HepG2 (cell line): ENCODE data around the gene RIPK3. TPM values are rescaled to one million over a fixed set of nuclear protein-coding genes. Genes with fewer than 3 reads are reported as not detected.
A peak's percentile ranks its signal among the peaks of the same experiment; 100 is the strongest.

Experiments used
- ATF1 ChIP-seq: IDR thresholded peaks from 2 replicates; pipeline ENCODE4 v1.6.1; 2016; ENCODE audit warnings: mild to moderate bottlenecking, control low read depth
- GTF3A ChIP-seq: sonication (generic); formaldehyde crosslinking; conservative IDR thresholded peaks from 2 replicates; pipeline ENCODE4 v1.4.0; 2020; ENCODE audit warnings: mild to moderate bottlenecking, missing genetic modification reagents
- KDM5A ChIP-seq: fragments of 200-600 bp; sonication (generic); IDR thresholded peaks from 2 replicates; pipeline ENCODE4 v1.7.0; 2018; ENCODE audit warnings: antibody characterized with exemption, mild to moderate bottlenecking, low read length, borderline replicate concordance
- PTBP1 ChIP-seq: fragments of 200-400 bp; formaldehyde crosslinking; IDR thresholded peaks from 2 replicates; pipeline ENCODE4 v1.6.1; 2018; ENCODE audit warnings: low read length, low read depth; ENCODE audit not compliant: poor library complexity, severe bottlenecking
- SATB2 ChIP-seq: sonication (generic); formaldehyde crosslinking; IDR thresholded peaks from 2 replicates; pipeline ENCODE4 v1.5.0; 2020; ENCODE audit warnings: missing genetic modification reagents
- SPEN ChIP-seq: sonication (generic); formaldehyde crosslinking; IDR thresholded peaks from 2 replicates; pipeline ENCODE4 v1.5.1; 2020; ENCODE audit warnings: low read depth, mild to moderate bottlenecking, missing genetic modification reagents
- TBL1XR1 ChIP-seq: fragments of 150-350 bp; IDR thresholded peaks from 2 replicates; pipeline ENCODE4 v1.6.1; 2014; ENCODE audit warnings: borderline replicate concordance, low read length; ENCODE audit not compliant: partially characterized antibody
- ZMYM2 ChIP-seq: sonication (generic); formaldehyde crosslinking; IDR thresholded peaks from 2 replicates; pipeline ENCODE4 v1.8.0; 2022; ENCODE audit warnings: mild to moderate bottlenecking, missing genetic modification reagents
- ZNF12 ChIP-seq: sonication (generic); formaldehyde crosslinking; IDR thresholded peaks from 2 replicates; pipeline ENCODE4 v1.5.0; 2020; ENCODE audit warnings: missing genetic modification reagents
- ZNF619 ChIP-seq: sonication (generic); formaldehyde crosslinking; IDR thresholded peaks from 2 replicates; pipeline ENCODE4 v1.4.0; 2020; ENCODE audit warnings: mild to moderate bottlenecking, missing genetic modification reagents
- ZNF781 ChIP-seq: sonication (generic); formaldehyde crosslinking; IDR thresholded peaks from 2 replicates; pipeline ENCODE4 v1.5.1; 2020; ENCODE audit warnings: borderline replicate concordance, mild to moderate bottlenecking, missing genetic modification reagents; ENCODE audit errors: not compliant biosample characterization
- polyA plus RNA-seq, 8 experiments: library from polyadenylated mRNA; depleted of rRNA in 3 of 8; stranded (reverse) in 7 of 8; unstranded in 1 of 8; fragments of >200 nt; fragmentation: Illumina TruSeq in 4 of 8; extraction: Trizol in 4 of 8; gene quantifications; 2 replicates each; pipeline versions ENCODE4 v1.2.1 to v1.2.3, GENCODE V29; 2011 to 2016; ENCODE audit warnings: low read depth in 4 of 8, missing spikeins in 1 of 8, mixed read lengths in 1 of 8; ENCODE audit not compliant: insufficient read depth in 1 of 8
- total RNA-seq, 5 experiments: library from RNA; depleted of rRNA; stranded (reverse); fragments of >200 nt; fragmentation: Illumina TruSeq; extraction: Trizol; gene quantifications; 2 replicates each; pipeline ENCODE4 v1.2.3, GENCODE V29; 2016; ENCODE audit warnings: low read depth in 1 of 5
- TF ChIP-seq, protein P1 (sequence below), 2 experiments: sonication (generic) in 1 of 2; formaldehyde crosslinking in 1 of 2; IDR thresholded peaks; 2 replicates each; pipeline versions ENCODE4 v1.6.1 to v1.9.0; 2014 to 2022; ENCODE audit warnings: antibody characterized with exemption in 1 of 2, borderline replicate concordance in 1 of 2, inconsistent platforms in 1 of 2, low read depth in 1 of 2, missing genetic modification reagents in 1 of 2
- TF ChIP-seq, protein P2 (sequence below): sonication (generic); formaldehyde crosslinking; IDR thresholded peaks from 2 replicates; pipeline ENCODE4 v1.5.1; 2020; ENCODE audit warnings: missing genetic modification reagents, mild to moderate bottlenecking, borderline replicate concordance
- TF ChIP-seq, protein P3 (sequence below): sonication (generic); formaldehyde crosslinking; IDR thresholded peaks from 2 replicates; pipeline ENCODE4 v1.4.0; 2020; ENCODE audit warnings: missing genetic modification reagents
- TF ChIP-seq, protein P4 (sequence below): IDR thresholded peaks from 2 replicates; pipeline ENCODE4 v1.6.1; 2016
- TF ChIP-seq, protein P5 (sequence below): sonication (generic); formaldehyde crosslinking; IDR thresholded peaks from 2 replicates; pipeline ENCODE4 v1.8.1; 2023; ENCODE audit warnings: mild to moderate bottlenecking, missing genetic modification reagents

Gene RIPK3
- total and polyA plus RNA-seq, 2 of the 13 experiments (the other 11 are each of a cell fraction or from before 2014, with no cell fraction given) = not detected

DNA sequence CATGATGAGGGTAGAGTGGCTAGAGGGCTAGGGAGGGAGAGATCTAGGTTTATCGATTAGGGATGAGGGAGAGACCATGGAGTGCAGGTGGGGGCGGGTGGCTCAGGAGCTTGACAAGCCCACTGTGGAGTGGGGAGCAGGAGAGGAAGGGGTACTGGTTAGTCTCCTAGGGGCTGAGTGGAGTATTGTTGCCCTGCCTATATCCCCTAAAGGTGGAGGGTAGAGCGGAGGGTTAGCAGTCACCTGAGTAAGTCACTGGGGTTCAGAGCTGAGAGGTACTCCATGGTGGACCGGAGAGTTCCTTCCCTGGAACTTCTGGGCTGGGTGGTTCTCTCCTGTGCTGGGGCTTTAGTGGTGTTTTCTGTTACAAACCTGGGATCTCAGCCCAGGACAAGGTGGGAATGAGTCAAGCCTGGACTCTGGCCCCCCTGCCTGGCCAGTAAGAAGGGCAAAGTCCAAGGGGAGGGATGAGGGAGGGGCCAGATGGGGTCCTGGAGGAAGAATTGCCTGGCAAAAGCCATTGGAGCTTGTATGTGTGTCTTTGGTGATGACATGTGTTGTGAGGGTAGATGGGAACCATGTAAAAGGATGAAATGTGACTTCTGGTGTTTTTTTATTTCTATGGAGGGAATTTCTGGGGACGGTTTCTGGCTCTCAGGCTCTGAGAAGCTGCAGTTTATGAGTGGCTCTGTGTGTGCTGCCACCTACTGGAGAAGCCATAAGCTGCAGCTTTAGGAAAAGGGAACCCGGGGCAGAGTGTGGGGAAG lies 32.0 kb downstream of the RIPK3 start, which contains the start of gene CIDEB (continued):
- TF ChIP-seq, protein P1, sequence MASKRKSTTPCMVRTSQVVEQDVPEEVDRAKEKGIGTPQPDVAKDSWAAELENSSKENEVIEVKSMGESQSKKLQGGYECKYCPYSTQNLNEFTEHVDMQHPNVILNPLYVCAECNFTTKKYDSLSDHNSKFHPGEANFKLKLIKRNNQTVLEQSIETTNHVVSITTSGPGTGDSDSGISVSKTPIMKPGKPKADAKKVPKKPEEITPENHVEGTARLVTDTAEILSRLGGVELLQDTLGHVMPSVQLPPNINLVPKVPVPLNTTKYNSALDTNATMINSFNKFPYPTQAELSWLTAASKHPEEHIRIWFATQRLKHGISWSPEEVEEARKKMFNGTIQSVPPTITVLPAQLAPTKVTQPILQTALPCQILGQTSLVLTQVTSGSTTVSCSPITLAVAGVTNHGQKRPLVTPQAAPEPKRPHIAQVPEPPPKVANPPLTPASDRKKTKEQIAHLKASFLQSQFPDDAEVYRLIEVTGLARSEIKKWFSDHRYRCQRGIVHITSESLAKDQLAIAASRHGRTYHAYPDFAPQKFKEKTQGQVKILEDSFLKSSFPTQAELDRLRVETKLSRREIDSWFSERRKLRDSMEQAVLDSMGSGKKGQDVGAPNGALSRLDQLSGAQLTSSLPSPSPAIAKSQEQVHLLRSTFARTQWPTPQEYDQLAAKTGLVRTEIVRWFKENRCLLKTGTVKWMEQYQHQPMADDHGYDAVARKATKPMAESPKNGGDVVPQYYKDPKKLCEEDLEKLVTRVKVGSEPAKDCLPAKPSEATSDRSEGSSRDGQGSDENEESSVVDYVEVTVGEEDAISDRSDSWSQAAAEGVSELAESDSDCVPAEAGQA (IDR thresholded peaks at IDR 0.05; ENCODE audit: low read depth) = peak; percentile 30; the same call in 1 of the 2 replicates
- TF ChIP-seq, protein P1 (CRISPR knock-in tag; IDR thresholded peaks at IDR 0.05; ENCODE audit: borderline replicate concordance) = no peak
- TF ChIP-seq, protein P2, sequence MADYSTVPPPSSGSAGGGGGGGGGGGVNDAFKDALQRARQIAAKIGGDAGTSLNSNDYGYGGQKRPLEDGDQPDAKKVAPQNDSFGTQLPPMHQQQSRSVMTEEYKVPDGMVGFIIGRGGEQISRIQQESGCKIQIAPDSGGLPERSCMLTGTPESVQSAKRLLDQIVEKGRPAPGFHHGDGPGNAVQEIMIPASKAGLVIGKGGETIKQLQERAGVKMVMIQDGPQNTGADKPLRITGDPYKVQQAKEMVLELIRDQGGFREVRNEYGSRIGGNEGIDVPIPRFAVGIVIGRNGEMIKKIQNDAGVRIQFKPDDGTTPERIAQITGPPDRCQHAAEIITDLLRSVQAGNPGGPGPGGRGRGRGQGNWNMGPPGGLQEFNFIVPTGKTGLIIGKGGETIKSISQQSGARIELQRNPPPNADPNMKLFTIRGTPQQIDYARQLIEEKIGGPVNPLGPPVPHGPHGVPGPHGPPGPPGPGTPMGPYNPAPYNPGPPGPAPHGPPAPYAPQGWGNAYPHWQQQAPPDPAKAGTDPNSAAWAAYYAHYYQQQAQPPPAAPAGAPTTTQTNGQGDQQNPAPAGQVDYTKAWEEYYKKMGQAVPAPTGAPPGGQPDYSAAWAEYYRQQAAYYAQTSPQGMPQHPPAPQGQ = peak; percentile 12; the same call in 1 of the 2 replicates
- TF ChIP-seq, protein P3, sequence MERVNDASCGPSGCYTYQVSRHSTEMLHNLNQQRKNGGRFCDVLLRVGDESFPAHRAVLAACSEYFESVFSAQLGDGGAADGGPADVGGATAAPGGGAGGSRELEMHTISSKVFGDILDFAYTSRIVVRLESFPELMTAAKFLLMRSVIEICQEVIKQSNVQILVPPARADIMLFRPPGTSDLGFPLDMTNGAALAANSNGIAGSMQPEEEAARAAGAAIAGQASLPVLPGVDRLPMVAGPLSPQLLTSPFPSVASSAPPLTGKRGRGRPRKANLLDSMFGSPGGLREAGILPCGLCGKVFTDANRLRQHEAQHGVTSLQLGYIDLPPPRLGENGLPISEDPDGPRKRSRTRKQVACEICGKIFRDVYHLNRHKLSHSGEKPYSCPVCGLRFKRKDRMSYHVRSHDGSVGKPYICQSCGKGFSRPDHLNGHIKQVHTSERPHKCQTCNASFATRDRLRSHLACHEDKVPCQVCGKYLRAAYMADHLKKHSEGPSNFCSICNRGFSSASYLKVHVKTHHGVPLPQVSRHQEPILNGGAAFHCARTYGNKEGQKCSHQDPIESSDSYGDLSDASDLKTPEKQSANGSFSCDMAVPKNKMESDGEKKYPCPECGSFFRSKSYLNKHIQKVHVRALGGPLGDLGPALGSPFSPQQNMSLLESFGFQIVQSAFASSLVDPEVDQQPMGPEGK (CRISPR knock-in tag) = peak; percentile 99
- TF ChIP-seq PTBP1 = no peak
- TF ChIP-seq ZNF619 (CRISPR knock-in tag) = peak; percentile 89
- TF ChIP-seq, protein P4, sequence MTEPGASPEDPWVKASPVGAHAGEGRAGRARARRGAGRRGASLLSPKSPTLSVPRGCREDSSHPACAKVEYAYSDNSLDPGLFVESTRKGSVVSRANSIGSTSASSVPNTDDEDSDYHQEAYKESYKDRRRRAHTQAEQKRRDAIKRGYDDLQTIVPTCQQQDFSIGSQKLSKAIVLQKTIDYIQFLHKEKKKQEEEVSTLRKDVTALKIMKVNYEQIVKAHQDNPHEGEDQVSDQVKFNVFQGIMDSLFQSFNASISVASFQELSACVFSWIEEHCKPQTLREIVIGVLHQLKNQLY = peak; percentile 75
- peak; percentile 41 for TF ChIP-seq TBL1XR1
- TF ChIP-seq, protein P5, sequence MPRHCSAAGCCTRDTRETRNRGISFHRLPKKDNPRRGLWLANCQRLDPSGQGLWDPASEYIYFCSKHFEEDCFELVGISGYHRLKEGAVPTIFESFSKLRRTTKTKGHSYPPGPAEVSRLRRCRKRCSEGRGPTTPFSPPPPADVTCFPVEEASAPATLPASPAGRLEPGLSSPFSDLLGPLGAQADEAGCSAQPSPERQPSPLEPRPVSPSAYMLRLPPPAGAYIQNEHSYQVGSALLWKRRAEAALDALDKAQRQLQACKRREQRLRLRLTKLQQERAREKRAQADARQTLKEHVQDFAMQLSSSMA (CRISPR knock-in tag) = peak; percentile 5; the same call in 1 of the 2 replicates
- peak; percentile 85 for TF ChIP-seq ZMYM2 (CRISPR knock-in tag)
- TF ChIP-seq ZNF781 (CRISPR knock-in tag) = peak; percentile 97
- peak; percentile 90; the same call in 1 of the 2 replicates for TF ChIP-seq KDM5A
- no peak for TF ChIP-seq SATB2 (CRISPR knock-in tag)
- TF ChIP-seq ZNF12 = peak; percentile 71; the same call in 1 of the 2 replicates
- TF ChIP-seq GTF3A = peak; percentile 97
- no peak for TF ChIP-seq ATF1
- TF ChIP-seq SPEN (CRISPR knock-in tag) = peak; percentile 78
